Measurements from ENCODE around the gene LRRC25. TPM values are rescaled to one million over a fixed set of nuclear protein-coding genes. Genes with fewer than 3 reads are reported as not detected.

The LRRC25 gene
- total RNA-seq, 2 donors from 2014 or later = 4.4 TPM; not detected in 1

- TF ChIP-seq CTCF (IDR thresholded peaks at IDR 0.05) = no peak
- no peak for TF ChIP-seq POLR2A (IDR thresholded peaks at IDR 0.05)
- peak overlapping the region in 1 of 4 donors; percentile 63 for H3K27ac ChIP-seq
- peaks cover 0 to 7% of the 10 kb centered on the region in 2 donors for H3K27me3 ChIP-seq
- ATAC-seq = no peak
- no peaks in the 10 kb centered on the region for H3K36me3 ChIP-seq (replicated peaks in 1 of 2; ENCODE audit: insufficient read depth in 1 of 2, low read depth in 2 of 2)
- 66 to 83% methylated on average over 5 of the region's 5 CpGs for WGBS, 2 donors
- no peaks in the 10 kb centered on the region for H3K9me3 ChIP-seq
- DNase-seq = no peak
- H3K4me3 ChIP-seq = no peak overlapping the region
- intact Hi-C loops (cut with DNase I) = no loop called here
- H3K4me1 ChIP-seq = peaks cover 27% of the 10 kb centered on the region
These were observed 4.5 kb downstream of the LRRC25 start for GRCh38 chr19:18392926-18393325.

GRCh38 chr19:18392417-18392816, 5.0 kb downstream of the LRRC25 start:
- H3K9me3 ChIP-seq = no peaks in the 10 kb centered on the region
- H3K4me1 ChIP-seq = peaks cover 32% of the 10 kb centered on the region
- WGBS, 2 donors = 44 to 58% methylated on average over 11 of the region's 11 CpGs
- H3K27ac ChIP-seq = peak overlapping the region in 1 of 4 donors; percentile 63
- TF ChIP-seq CTCF (IDR thresholded peaks at IDR 0.05) = no peak
- no peak for TF ChIP-seq POLR2A (IDR thresholded peaks at IDR 0.05)
- no peak overlapping the region for H3K4me3 ChIP-seq
- DNase-seq = peak in 3 of 4 donors; percentile 52 to 76 (median 56)
- no peaks in the 10 kb centered on the region for H3K36me3 ChIP-seq (replicated peaks in 1 of 2; ENCODE audit: insufficient read depth in 1 of 2, low read depth in 2 of 2)
- H3K27me3 ChIP-seq = peaks cover 0 to 7% of the 10 kb centered on the region in 2 donors
- no peak for ATAC-seq
- intact Hi-C loops (cut with DNase I) = no loop called here

GRCh38 chr19:18391509-18392075, 5.8 kb downstream of the LRRC25 start:
- Histone ChIP-seq H3K4me1 (peaks cover 32% of the 10 kb centered on the region), H3K27ac (peak overlapping the region in 1 of 4 donors; percentile 63), H3K9me3 (no peaks in the 10 kb centered on the region), H3K36me3 (replicated peaks in 1 of 2; ENCODE audit: insufficient read depth in 1 of 2, low read depth in 2 of 2) (no peaks in the 10 kb centered on the region), H3K27me3 (no peaks in the 10 kb centered on the region), H3K4me3 (no peak overlapping the region)
- WGBS, 2 donors = 73 to 83% methylated on average over 5 to 7 of the region's 9 CpGs
- TF ChIP-seq CTCF (IDR thresholded peaks at IDR 0.05) (no peak), POLR2A (IDR thresholded peaks at IDR 0.05) (no peak)
- intact Hi-C loops (cut with DNase I) = no loop called here
- ATAC-seq = no peak
- DNase-seq = no peak

GRCh38 chr19:18390065-18390907, 7.1 kb downstream of the LRRC25 start:
- Histone ChIP-seq H3K27me3 (no peaks in the 10 kb centered on the region), H3K9me3 (no peaks in the 10 kb centered on the region), H3K36me3 (replicated peaks in 1 of 2; ENCODE audit: insufficient read depth in 1 of 2, low read depth in 2 of 2) (no peaks in the 10 kb centered on the region), H3K4me3 (no peak overlapping the region), H3K27ac (peak overlapping the region in 1 of 4 donors; percentile 15), H3K4me1 (peaks cover 38% of the 10 kb centered on the region)
- intact Hi-C loops (cut with DNase I) = no loop called here
- DNase-seq (no peak), ATAC-seq (no peak)
- WGBS, 2 donors = 80 to 90% methylated on average over 6 of the region's 6 CpGs
- TF ChIP-seq CTCF (IDR thresholded peaks at IDR 0.05) (no peak), POLR2A (IDR thresholded peaks at IDR 0.05) (peak in 1 of 3 donors; percentile 27)

Data from body of pancreas (tissue), 4 donors.